GM15510 (cell line): ENCODE measurements around the gene MSL2.

Source experiments
- POLR2A ChIP-seq: IDR thresholded peaks from 3 replicates; pipeline ENCODE4 v1.6.1; 2011; ENCODE audit warnings: borderline replicate concordance; ENCODE audit not compliant: insufficient read length; ENCODE audit errors: extremely low read depth

Gene MSL2

DNA sequence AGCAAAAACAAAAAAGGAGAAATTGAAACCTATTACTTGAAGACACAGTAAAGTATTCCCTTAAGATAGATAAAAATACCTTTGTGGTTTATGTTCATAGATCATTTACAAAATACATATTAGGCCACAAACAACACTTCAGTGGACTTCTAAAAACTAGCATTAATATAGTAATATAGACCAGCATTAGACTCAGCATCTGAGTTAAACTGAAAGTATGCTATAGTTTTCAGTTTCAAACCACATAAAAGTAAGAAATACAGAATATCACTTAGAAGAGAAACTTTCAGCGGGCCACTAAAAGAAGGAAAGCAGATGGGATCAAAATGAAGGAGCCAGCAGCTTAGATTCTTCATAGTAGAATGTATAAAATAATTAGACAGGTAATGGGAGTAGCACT, 86.6 kb downstream of the MSL2 start:
- TF ChIP-seq POLR2A = no peak

DNA sequence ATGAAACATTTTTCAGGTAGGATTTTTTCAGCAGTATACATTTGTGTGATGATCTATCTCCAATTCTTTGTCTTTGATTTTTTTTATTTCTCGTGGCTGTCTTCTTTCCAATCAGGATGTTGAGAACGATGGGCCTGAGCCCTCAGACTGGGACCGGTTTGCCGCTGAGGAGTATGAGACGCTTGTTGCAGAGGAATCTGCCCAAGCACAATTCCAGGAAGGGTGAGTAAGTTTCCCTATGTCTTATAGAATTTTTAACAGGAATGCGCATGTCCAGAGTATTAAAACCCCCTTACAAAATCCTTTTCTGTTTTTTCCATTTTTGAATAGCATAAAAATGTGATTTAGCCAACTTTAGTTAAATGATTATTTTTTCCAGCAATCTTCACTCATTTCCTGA, 90.0 kb downstream of the MSL2 start:
- TF ChIP-seq POLR2A = no peak

DNA sequence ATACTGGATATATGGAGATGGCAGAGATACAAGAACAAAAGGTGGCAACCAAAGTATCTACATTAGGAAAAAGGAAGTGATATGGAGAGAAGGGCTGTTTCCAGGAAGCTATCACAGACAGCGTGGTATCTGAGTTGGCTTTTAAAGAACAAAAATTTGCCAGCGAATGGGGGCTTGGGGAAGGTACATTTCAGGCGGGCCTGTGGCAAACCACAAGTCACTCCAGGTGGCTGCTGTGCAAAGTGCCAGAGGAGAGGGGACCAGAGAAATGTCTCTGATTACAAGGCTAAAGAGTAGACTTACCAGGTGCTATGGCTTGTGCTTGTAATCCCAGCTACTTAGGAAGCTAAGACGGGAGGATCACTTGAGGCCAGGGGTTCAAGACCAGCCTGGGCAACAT, 91.1 kb downstream of the MSL2 start:
- no peak for TF ChIP-seq POLR2A
